ENCODE measurements around the gene DEFB123.
"Not testable (repeated sequence)": the region's sequence is repeated elsewhere in the genome, so short reads cannot be mapped to it uniquely, and the experiment has no call there.

DEFB123 gene

DNA sequence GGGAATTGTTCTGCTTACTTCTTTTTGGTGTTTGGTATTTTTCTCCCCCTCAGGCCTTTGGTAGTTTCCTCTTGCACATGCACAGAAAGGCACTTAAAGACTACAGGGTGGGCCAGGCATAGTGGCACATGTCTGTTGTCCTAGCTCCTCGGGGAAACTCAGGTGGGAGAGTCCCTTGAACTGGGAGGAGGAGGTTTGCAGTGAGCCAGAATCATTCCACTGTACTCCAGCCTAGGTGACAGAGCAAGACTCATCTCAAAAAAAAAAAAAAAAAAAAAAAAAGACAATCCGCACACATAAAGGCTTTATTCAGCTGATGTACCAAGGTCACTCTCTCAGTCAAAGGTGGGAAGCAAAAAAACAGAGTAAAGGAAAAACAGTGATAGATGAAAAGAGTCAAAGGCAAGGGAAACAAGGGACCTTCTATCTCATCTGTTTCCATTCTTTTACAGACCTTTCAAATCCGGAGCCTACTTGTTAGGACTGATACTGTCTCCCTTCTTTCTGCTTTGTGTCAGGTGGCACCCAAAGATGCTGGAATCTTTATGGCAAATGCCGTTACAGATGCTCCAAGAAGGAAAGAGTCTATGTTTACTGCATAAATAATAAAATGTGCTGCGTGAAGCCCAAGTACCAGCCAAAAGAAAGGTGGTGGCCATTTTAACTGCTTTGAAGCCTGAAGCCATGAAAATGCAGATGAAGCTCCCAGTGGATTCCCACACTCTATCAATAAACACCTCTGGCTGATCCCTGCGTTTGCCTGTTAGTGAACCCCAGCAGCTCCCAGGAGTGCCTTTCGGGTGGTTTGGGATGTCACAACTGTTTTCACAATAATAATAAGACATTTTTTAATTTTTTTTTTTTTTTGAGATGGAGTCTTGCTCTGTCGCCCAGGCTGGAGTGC lies 9.3 kb downstream of the DEFB123 start:
- DNase-seq (ENCODE audit: low read depth): no peak
- TF ChIP-seq CTCF (IDR thresholded peaks at IDR 0.05; ENCODE audit: insufficient read depth, low read depth, low read length, missing control alignments): no peak

GRCh38 chr20:31452575-31452974 lies 12.1 kb downstream of the DEFB123 start:
- no peak for DNase-seq (ENCODE audit: low read depth)
- H3K4me3 ChIP-seq (ENCODE audit: low read length): no peak overlapping the region
- TF ChIP-seq CTCF (IDR thresholded peaks at IDR 0.05; ENCODE audit: insufficient read depth, low read depth, low read length, missing control alignments): no peak

More for the DNA sequence above, 9.3 kb downstream of the DEFB123 start:
- H3K4me3 ChIP-seq (ENCODE audit: low read length): no peak overlapping the region

GRCh38 chr20:31454361-31454760 lies 13.9 kb downstream of the DEFB123 start:
- DNase-seq (ENCODE audit: low read depth): no peak
- TF ChIP-seq CTCF (IDR thresholded peaks at IDR 0.05; ENCODE audit: insufficient read depth, low read depth, low read length, missing control alignments): no peak
- H3K4me3 ChIP-seq (ENCODE audit: low read length): no peak overlapping the region

DNA sequence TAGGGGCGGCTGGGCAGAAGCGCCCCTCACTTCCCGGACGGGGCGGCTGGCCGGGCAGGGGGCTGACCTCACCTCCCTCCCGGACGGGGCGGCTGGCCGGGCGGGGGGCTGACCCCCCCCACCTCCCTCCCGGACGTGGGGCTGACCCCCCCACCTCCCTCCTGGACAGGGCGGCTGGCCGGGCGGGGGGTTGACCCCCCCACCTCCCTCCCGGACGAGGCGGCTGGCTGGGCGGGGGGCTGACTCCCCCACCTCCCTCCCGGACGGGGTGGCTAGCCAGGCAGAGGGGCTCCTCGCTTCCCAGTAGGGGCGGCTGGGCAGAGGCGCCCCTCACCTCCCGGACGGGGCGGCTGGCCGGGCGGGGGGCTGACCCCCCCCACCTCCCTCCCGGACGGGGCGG lies 30.5 kb downstream of the DEFB123 start:
- DNase-seq (ENCODE audit: low read depth); H3K4me3 ChIP-seq (ENCODE audit: low read length): not testable (repeated sequence)

GRCh38 chr20:31472395-31473330 lies 32.2 kb downstream of the DEFB123 start:
- no peak for TF ChIP-seq CTCF (IDR thresholded peaks at IDR 0.05; ENCODE audit: insufficient read depth, low read depth, low read length, missing control alignments)
- no peak for DNase-seq (ENCODE audit: low read depth)
- no peak overlapping the region for H3K4me3 ChIP-seq (ENCODE audit: low read length)

DNA sequence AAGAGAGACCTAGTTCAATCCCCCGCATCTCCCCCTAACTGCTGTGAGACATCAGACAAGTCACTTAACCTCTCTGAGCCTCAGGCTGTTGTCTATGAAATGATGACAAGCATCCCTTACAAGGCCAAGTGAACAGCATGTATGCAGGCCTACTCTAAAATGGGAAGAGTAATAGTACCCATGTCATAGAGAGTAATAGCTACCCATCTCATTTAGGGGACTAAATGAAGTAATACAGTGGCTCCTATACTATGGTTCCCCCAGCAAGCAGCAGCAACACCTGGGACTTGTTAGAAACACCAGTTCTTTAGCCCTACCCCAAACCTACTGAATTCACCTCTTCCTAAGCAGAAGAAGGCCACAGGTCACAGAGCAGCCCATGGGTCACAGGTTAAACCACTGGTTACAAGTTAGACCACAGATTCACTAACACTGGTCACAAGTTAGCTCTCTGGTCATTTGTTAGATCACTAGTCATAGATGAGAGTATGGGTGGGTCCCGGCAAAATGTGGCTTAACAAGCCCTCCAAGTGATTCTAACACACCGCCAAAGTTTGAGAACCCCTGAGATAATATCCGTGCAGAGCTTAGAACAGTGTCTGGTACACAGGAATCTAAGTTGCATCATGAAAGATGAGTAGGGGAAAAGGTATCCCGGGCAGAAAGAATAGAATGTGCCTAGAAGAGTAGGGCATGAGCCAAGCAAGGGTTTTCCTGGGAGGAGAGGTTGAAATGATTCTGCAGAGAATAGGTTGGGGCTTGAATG lies 33.1 kb downstream of the DEFB123 start:
- no peak overlapping the region for H3K4me3 ChIP-seq (ENCODE audit: low read length)
- no peak for DNase-seq (ENCODE audit: low read depth)
- no peak for TF ChIP-seq CTCF (IDR thresholded peaks at IDR 0.05; ENCODE audit: insufficient read depth, low read depth, low read length, missing control alignments)

DNA sequence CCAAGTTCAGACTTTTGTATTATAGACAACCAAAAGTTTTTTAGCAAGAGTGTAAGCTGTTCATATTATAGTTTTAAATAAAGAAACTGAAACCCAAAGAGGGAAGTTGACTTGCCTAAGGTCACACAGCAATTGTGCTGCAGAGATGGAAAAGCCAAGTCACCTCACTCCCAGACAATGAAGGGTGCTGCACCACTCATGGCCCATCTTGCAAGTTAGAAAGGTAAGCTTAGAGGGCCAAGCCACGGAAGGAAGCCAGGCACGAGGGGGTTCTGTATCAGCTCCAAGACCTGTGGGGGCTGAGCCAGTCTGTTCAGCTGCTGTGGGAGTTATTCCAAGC lies 33.6 kb downstream of the DEFB123 start:
- no peak for TF ChIP-seq CTCF (IDR thresholded peaks at IDR 0.05; ENCODE audit: insufficient read depth, low read depth, low read length, missing control alignments)
- DNase-seq (ENCODE audit: low read depth): no peak
- no peak overlapping the region for H3K4me3 ChIP-seq (ENCODE audit: low read length)
